HG02943 (cell line): ENCODE data around the gene ADAM12.
"Not testable (repeated sequence)": the region's sequence is repeated elsewhere in the genome, so short reads cannot be mapped to it uniquely, and the experiment has no call there.

Experiments used
- ATAC-seq: cut with Tn5 transposase; IDR thresholded peaks from one replicate; pipeline ENCODE4 v1.9.1; 2021; ENCODE audit warnings: mild to moderate bottlenecking, low read depth, moderate library complexity; ENCODE audit not compliant: unreplicated experiment

The ADAM12 gene

GRCh38 chr10:126068322-126068721 is 320.0 kb downstream of the ADAM12 start:
- ATAC-seq, result no peak

GRCh38 chr10:126066456-126066855 is 321.8 kb downstream of the ADAM12 start:
- ATAC-seq, result no peak

GRCh38 chr10:126065751-126066377 is 322.4 kb downstream of the ADAM12 start:
- no peak for ATAC-seq

GRCh38 chr10:126064512-126064911 is 323.8 kb downstream of the ADAM12 start:
- no peak for ATAC-seq

GRCh38 chr10:126063353-126063791 is 324.9 kb downstream of the ADAM12 start:
- ATAC-seq, result no peak

- no peak for ATAC-seq
Measured at GRCh38 chr10:126062131-126063032, 325.9 kb downstream of the ADAM12 start.

GRCh38 chr10:126061526-126061925 is 326.8 kb downstream of the ADAM12 start:
- no peak for ATAC-seq

GRCh38 chr10:126060261-126060931 is 327.9 kb downstream of the ADAM12 start:
- no peak for ATAC-seq

GRCh38 chr10:126059076-126059826 is 329.0 kb downstream of the ADAM12 start:
- ATAC-seq, result no peak

- no peak for ATAC-seq
Measured at GRCh38 chr10:126058507-126058906, 329.8 kb downstream of the ADAM12 start.

GRCh38 chr10:126058104-126058503 is 330.2 kb downstream of the ADAM12 start:
- no peak for ATAC-seq

- no peak for ATAC-seq
Measured at GRCh38 chr10:126057494-126057893, 330.8 kb downstream of the ADAM12 start.

- ATAC-seq, result no peak
Measured at GRCh38 chr10:126054191-126054590, 334.1 kb downstream of the ADAM12 start.

GRCh38 chr10:126052171-126052570 is 336.1 kb downstream of the ADAM12 start:
- no peak for ATAC-seq

- no peak for ATAC-seq
Measured at GRCh38 chr10:126049759-126050700, 338.2 kb downstream of the ADAM12 start.

- not testable (repeated sequence) for ATAC-seq
Measured at GRCh38 chr10:126047749-126048148, 340.5 kb downstream of the ADAM12 start.

GRCh38 chr10:126046831-126047230 is 341.4 kb downstream of the ADAM12 start:
- no peak for ATAC-seq

GRCh38 chr10:126045861-126046260 is 342.4 kb downstream of the ADAM12 start:
- ATAC-seq, result no peak

GRCh38 chr10:126043389-126043788 is 344.9 kb downstream of the ADAM12 start:
- no peak for ATAC-seq
